Calu3 (cell line): ENCODE results near the gene CFAP299. TPM values are rescaled to one million over a fixed set of nuclear protein-coding genes. Genes with fewer than 3 reads are reported as not detected.

Source experiments
- BruUV-seq: library from RNA; stranded (reverse); fragments of 400-500 nt; replicated peaks from 2 replicates; lab custom pipeline; 2021; lab: Mats Ljungman, UMichigan
- CTCF ChIA-PET: fragments of 300-600 bp; sonication (Branson Sonifier 250); formaldehyde crosslinking; loops from one replicate; lab custom pipeline; 2022; ENCODE audit warnings: antibody characterized with exemption; lab: Charles Lee
- DNase-seq: peaks from one replicate; pipeline ENCODE4 v3.0.0; 2022
- H3K27ac Mint-ChIP-seq: one replicate; pipeline ENCODE4 v1.8.0; 2022; ENCODE audit warnings: mixed read lengths; ENCODE audit not compliant: unreplicated experiment
- H3K27me3 Mint-ChIP-seq: one replicate; pipeline ENCODE4 v1.8.0; 2022; ENCODE audit warnings: mixed read lengths; ENCODE audit not compliant: unreplicated experiment
- H3K36me3 Mint-ChIP-seq: one replicate; pipeline ENCODE4 v1.8.0; 2022; ENCODE audit warnings: mild to moderate bottlenecking, moderate library complexity, mixed read lengths; ENCODE audit not compliant: insufficient read depth, unreplicated experiment
- H3K4me1 Mint-ChIP-seq: one replicate; pipeline ENCODE4 v1.8.0; 2022; ENCODE audit warnings: mild to moderate bottlenecking, low read depth, mixed read lengths; ENCODE audit not compliant: unreplicated experiment
- H3K4me3 Mint-ChIP-seq: one replicate; pipeline ENCODE4 v1.8.0; 2022; ENCODE audit warnings: mild to moderate bottlenecking, low read depth, moderate library complexity, mixed read lengths; ENCODE audit not compliant: unreplicated experiment
- H3K9me3 Mint-ChIP-seq: one replicate; pipeline ENCODE4 v1.8.0; 2022; ENCODE audit warnings: low read depth, mixed read lengths; ENCODE audit not compliant: unreplicated experiment
- CTCF ChIP-seq: fragments of 200-600 bp; IDR thresholded peaks from one replicate; pipeline ENCODE4 v1.8.0; 2022; ENCODE audit warnings: antibody characterized with exemption; ENCODE audit not compliant: unreplicated experiment
- intact Hi-C: fragments of 100-400 bp; cut with micrococcal nuclease; formaldehyde crosslinking; loops from one replicate; pipeline ENCODE4 v1.10.0; 2022; ENCODE audit not compliant: unreplicated experiment
- total RNA-seq: library from RNA; stranded (reverse); gene quantifications from 2 replicates; pipeline ENCODE4 v1.2.3, GENCODE V29; 2022

CFAP299 gene
- total RNA-seq, 1 experiment from 2014 or later = not detected

DNA sequence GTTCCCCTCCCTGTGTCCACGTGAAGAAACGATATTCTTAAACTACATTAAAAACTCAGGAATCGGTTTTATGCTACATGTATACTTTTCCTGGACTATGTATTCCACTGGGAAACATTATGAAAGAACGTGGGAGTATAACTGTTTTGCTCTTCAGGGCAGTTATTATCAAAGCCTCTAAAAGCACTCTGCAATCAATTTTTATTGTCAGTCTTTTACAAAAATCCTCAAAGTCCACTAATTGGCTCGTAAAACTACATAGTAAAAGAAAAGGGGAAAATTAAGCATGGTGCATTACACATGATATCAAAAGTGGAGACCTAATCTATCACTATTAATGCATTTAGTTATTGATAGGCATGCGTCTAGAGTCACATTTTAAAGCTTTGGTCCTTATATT lies 11.4 kb upstream of the CFAP299 start:
- Mint-ChIP-seq H3K4me1 (peaks cover 9% of the 10 kb centered on the region), H3K4me3 (no peak overlapping the region), H3K36me3 (no peaks in the 10 kb centered on the region), H3K9me3 (no peaks in the 10 kb centered on the region), H3K27me3 (no peaks in the 10 kb centered on the region), H3K27ac (no peak overlapping the region)
- no TSS peak for BruUV-seq
- no peak for DNase-seq
- intact Hi-C loops = no loop called here
- TF ChIP-seq CTCF = no peak
- CTCF ChIA-PET = no interaction called here

DNA sequence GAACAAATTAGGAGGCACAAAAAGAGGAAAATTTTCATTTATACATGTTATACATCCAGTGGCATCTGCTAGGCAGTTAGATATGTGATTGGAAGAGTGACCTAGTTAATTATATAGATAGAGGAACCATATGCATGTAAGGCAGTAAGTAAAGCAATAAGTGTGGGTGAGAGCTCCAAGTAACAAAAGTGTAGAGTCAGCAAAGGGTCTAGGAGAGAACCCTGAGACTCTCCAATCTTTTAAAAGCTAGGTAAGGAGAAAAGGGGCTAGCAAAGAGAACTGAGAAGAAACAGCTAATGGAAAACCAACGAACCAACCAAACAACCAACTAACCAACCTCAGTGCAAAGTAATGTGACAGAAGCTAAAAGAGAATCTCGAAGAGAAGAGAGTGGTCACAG lies 3.8 kb upstream of the CFAP299 start:
- Mint-ChIP-seq H3K4me3 (no peak overlapping the region), H3K27me3 (no peaks in the 10 kb centered on the region), H3K9me3 (no peaks in the 10 kb centered on the region), H3K36me3 (peaks cover 8% of the 10 kb centered on the region), H3K4me1 (no peaks in the 10 kb centered on the region), H3K27ac (no peak overlapping the region)
- no TSS peak for BruUV-seq
- CTCF ChIA-PET = no interaction called here
- no peak for DNase-seq
- no peak for TF ChIP-seq CTCF
- intact Hi-C loops = loop anchor here (10.0 kb wide), 1 partner anchor 1377 kb away; no protein-coding TSS in a partner anchor

GRCh38 chr4:80333121-80333520 lies 2.4 kb upstream of the CFAP299 start:
- Mint-ChIP-seq H3K27ac (no peak overlapping the region), H3K36me3 (peaks cover 8% of the 10 kb centered on the region), H3K9me3 (no peaks in the 10 kb centered on the region), H3K4me1 (no peaks in the 10 kb centered on the region), H3K4me3 (no peak overlapping the region), H3K27me3 (no peaks in the 10 kb centered on the region)
- CTCF ChIA-PET = interaction anchor here (0.6 kb wide), 1 partner anchor 84 kb away, joined by 5 read pairs; no protein-coding TSS in a partner anchor
- intact Hi-C loops = loop anchor here (10.0 kb wide), 1 partner anchor 1378 kb away; no protein-coding TSS in a partner anchor
- DNase-seq = no peak
- no peak for TF ChIP-seq CTCF
- BruUV-seq = no TSS peak

DNA sequence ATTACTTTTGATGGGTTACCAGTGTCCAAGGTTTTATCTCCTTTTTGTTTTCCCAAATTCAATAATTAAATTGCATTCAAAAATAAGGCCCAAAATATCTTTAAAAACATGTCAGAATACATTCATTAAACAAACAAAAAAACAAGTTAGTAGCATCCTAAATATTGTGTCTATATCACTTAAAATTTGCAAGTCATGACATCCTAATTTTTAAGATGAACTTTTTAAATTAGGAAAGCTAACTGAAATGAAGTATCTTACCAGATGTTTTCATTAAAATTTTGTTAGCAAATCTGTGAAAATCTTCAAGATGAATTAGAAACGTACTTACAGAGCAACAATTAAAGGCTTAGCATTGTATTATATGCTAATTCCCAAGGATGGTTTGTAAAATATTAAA lies 962 bp upstream of the CFAP299 start:
- TF ChIP-seq CTCF = no peak
- BruUV-seq = no TSS peak
- CTCF ChIA-PET = no interaction called here
- DNase-seq = no peak
- no peaks in the 10 kb centered on the region for H3K4me1 Mint-ChIP-seq
- no peaks in the 10 kb centered on the region for H3K9me3 Mint-ChIP-seq
- intact Hi-C loops = loop anchor here (2.0 to 10.0 kb wide), 2 partner anchors 114 to 1380 kb away; no protein-coding TSS in a partner anchor
- H3K27me3 Mint-ChIP-seq = no peaks in the 10 kb centered on the region
- H3K36me3 Mint-ChIP-seq = peaks cover 8% of the 10 kb centered on the region
- H3K27ac Mint-ChIP-seq = no peak overlapping the region
- no peak overlapping the region for H3K4me3 Mint-ChIP-seq
